Fibroblast of lung (primary cell): ENCODE measurements around the gene GAS7. TPM values are rescaled to one million over a fixed set of nuclear protein-coding genes. Genes with fewer than 3 reads are reported as not detected.

Experiments used
- DNase-seq, 2 donors: peaks; one replicate each; pipeline versions ENCODE4 v3.0.0 to v3.0.0-alpha.2; 2010; ENCODE audit warnings: low read depth in 2 of 2
- H2AFZ ChIP-seq: 2 replicates; pipeline ENCODE4 v1.5.1; 2012; ENCODE audit warnings: low read length, control low read depth, inconsistent platforms
- H3K27ac ChIP-seq: 2 replicates; pipeline ENCODE4 v1.5.1; 2011; ENCODE audit warnings: low read length, control low read depth; ENCODE audit not compliant: insufficient read depth
- H3K27me3 ChIP-seq: 2 replicates; pipeline ENCODE4 v1.5.1; 2011; ENCODE audit warnings: mild to moderate bottlenecking, low read length; ENCODE audit not compliant: control insufficient read depth, insufficient read depth
- H3K36me3 ChIP-seq: 2 replicates; pipeline ENCODE4 v1.5.1; 2011; ENCODE audit warnings: low read length; ENCODE audit not compliant: control insufficient read depth, insufficient read depth
- H3K4me1 ChIP-seq: 2 replicates; pipeline ENCODE4 v1.5.1; 2011; ENCODE audit warnings: low read length; ENCODE audit not compliant: control insufficient read depth, insufficient read depth; ENCODE audit errors: extremely low read depth
- H3K4me2 ChIP-seq: 2 replicates; pipeline ENCODE4 v1.5.1; 2011; ENCODE audit warnings: low read length, control low read depth; ENCODE audit not compliant: insufficient read depth; ENCODE audit errors: extremely low read depth
- H3K4me3 ChIP-seq, 4 experiments: fragments of 200-600 bp in 1 of 4; sonication (generic) in 1 of 4; replicated peaks in 1 of 4; 2 replicates each; pipeline ENCODE4 v1.5.1; 2011 to 2016; ENCODE audit warnings: low read length in 4 of 4, low read depth in 3 of 4, mild to moderate bottlenecking in 3 of 4, control low read depth in 2 of 4, inconsistent platforms in 1 of 4, mixed read lengths in 1 of 4; ENCODE audit not compliant: insufficient read depth in 1 of 4; ENCODE audit errors: control extremely low read depth in 1 of 4
- H3K79me2 ChIP-seq: 2 replicates; pipeline ENCODE4 v1.5.1; 2012; ENCODE audit warnings: mild to moderate bottlenecking, low read length, inconsistent platforms; ENCODE audit not compliant: control insufficient read depth, insufficient read depth
- H3K9ac ChIP-seq: 2 replicates; pipeline ENCODE4 v1.5.1; 2011; ENCODE audit warnings: mild to moderate bottlenecking, low read length, control low read depth; ENCODE audit not compliant: insufficient read depth
- H3K9me3 ChIP-seq: 2 replicates; pipeline ENCODE4 v1.5.1; 2012; ENCODE audit warnings: low read depth, low read length; ENCODE audit not compliant: control insufficient read depth, insufficient read depth
- H4K20me1 ChIP-seq: 2 replicates; pipeline ENCODE4 v1.5.1; 2011; ENCODE audit warnings: low read length; ENCODE audit not compliant: control insufficient read depth, insufficient read depth; ENCODE audit errors: extremely low read depth
- EZH2 ChIP-seq: IDR thresholded peaks from 2 replicates; pipeline ENCODE4 v1.5.1; 2012; ENCODE audit warnings: low read length, control low read depth, mild to moderate bottlenecking; ENCODE audit errors: missing control alignments
- polyA plus RNA-seq, 2 donors: library from polyadenylated mRNA; depleted of rRNA in 1 of 2; stranded (reverse) in 1 of 2; unstranded in 1 of 2; fragments of >200 nt; gene quantifications; 2 replicates each; pipeline ENCODE4 v1.2.1, GENCODE V29; 2011 to 2012; ENCODE audit warnings: missing spikeins in 1 of 2
- total RNA-seq: library from RNA; depleted of rRNA; stranded (reverse); fragments of >200 nt; gene quantifications from 2 replicates; pipeline ENCODE4 v1.2.1, GENCODE V29; 2014
- TF ChIP-seq, protein P1 (sequence below), 2 donors: IDR thresholded peaks in 1 of 2; conservative IDR thresholded peaks in 1 of 2; 1 replicate in 1 of 2; 2 replicates in 1 of 2; pipeline ENCODE4 v1.5.1; 2011 to 2012; ENCODE audit warnings: low read length in 2 of 2, control low read depth in 1 of 2, inconsistent platforms in 1 of 2, low read depth in 1 of 2, mild to moderate bottlenecking in 1 of 2

The GAS7 gene
- total and polyA plus RNA-seq, 2 donors (not counting 1 experiment from before 2014, with no cell fraction given): 0.58 to 2.6 TPM

DNA sequence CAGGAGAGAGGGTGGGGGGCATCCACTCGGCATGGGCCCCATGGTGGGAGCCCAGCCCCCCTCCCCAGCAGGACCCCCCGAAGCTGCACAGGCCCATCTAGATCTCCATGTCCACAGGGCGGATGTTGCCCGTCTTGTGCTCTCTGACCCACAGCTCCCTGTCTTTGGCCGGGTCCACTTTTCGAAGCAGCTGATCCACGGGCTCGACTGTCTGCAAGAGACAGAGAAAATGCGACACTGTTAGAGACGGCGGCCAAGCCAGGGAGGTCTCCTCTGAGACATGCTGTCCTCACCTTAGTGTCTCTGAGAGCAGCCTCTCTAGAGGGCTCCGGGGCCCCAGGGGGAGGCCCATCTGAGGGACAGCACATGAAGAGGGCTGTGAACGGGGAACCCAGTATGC lies 281.3 kb downstream of the GAS7 start:
- no peak overlapping the region for H3K27ac ChIP-seq
- H3K4me3 ChIP-seq: no peak overlapping the region
- H3K36me3 ChIP-seq: no peaks in the 10 kb centered on the region

DNA sequence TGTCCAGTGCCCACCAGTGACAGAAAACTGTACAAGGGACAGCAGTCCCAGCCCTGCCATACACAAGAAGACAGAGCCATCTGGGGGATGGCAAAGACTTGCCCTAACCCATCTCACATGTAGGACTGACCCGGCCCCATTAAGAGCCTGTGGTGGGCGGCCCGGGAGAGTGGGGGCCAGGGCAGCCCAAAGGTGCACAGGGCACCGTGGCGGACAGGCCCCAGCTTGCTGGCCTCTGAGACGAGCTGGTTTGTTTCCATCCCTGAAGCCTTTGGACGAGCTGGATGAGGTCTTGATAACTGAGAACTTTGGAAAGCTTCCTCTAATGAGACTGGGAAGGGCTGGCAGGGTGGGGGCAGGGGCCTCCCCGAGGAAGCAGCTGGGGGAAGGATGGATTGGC lies 282.3 kb downstream of the GAS7 start:
- H2AFZ ChIP-seq: no peak overlapping the region
- H3K27me3 ChIP-seq: no peaks in the 10 kb centered on the region
- DNase-seq: no peak
- no peaks in the 10 kb centered on the region for H3K36me3 ChIP-seq
- H3K4me3 ChIP-seq: no peak overlapping the region
- TF ChIP-seq EZH2: no peak
- TF ChIP-seq, protein P1, sequence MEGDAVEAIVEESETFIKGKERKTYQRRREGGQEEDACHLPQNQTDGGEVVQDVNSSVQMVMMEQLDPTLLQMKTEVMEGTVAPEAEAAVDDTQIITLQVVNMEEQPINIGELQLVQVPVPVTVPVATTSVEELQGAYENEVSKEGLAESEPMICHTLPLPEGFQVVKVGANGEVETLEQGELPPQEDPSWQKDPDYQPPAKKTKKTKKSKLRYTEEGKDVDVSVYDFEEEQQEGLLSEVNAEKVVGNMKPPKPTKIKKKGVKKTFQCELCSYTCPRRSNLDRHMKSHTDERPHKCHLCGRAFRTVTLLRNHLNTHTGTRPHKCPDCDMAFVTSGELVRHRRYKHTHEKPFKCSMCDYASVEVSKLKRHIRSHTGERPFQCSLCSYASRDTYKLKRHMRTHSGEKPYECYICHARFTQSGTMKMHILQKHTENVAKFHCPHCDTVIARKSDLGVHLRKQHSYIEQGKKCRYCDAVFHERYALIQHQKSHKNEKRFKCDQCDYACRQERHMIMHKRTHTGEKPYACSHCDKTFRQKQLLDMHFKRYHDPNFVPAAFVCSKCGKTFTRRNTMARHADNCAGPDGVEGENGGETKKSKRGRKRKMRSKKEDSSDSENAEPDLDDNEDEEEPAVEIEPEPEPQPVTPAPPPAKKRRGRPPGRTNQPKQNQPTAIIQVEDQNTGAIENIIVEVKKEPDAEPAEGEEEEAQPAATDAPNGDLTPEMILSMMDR (conservative IDR thresholded peaks at IDR 0.05 in 1 of 2, IDR thresholded peaks at IDR 0.05 in 1 of 2; ENCODE audit: low read depth in 1 of 2, low read length in 2 of 2): no peak
- H3K9ac ChIP-seq: no peak overlapping the region
- H3K4me1 ChIP-seq: no peaks in the 10 kb centered on the region
- no peaks in the 10 kb centered on the region for H3K79me2 ChIP-seq
- H3K9me3 ChIP-seq: no peaks in the 10 kb centered on the region
- no peak overlapping the region for H3K27ac ChIP-seq
- no peaks in the 10 kb centered on the region for H4K20me1 ChIP-seq
- no peak overlapping the region for H3K4me2 ChIP-seq

More for the DNA sequence above, 281.3 kb downstream of the GAS7 start:
- H3K27me3 ChIP-seq: no peaks in the 10 kb centered on the region
- no peaks in the 10 kb centered on the region for H3K4me1 ChIP-seq
- no peak overlapping the region for H2AFZ ChIP-seq
- no peaks in the 10 kb centered on the region for H3K79me2 ChIP-seq
- H3K4me2 ChIP-seq: no peak overlapping the region
- H4K20me1 ChIP-seq: no peaks in the 10 kb centered on the region
- TF ChIP-seq EZH2: no peak
- TF ChIP-seq, protein P1 (conservative IDR thresholded peaks at IDR 0.05 in 1 of 2, IDR thresholded peaks at IDR 0.05 in 1 of 2; ENCODE audit: low read depth in 1 of 2, low read length in 2 of 2): no peak
- H3K9ac ChIP-seq: no peak overlapping the region
- no peaks in the 10 kb centered on the region for H3K9me3 ChIP-seq
- no peak for DNase-seq

DNA sequence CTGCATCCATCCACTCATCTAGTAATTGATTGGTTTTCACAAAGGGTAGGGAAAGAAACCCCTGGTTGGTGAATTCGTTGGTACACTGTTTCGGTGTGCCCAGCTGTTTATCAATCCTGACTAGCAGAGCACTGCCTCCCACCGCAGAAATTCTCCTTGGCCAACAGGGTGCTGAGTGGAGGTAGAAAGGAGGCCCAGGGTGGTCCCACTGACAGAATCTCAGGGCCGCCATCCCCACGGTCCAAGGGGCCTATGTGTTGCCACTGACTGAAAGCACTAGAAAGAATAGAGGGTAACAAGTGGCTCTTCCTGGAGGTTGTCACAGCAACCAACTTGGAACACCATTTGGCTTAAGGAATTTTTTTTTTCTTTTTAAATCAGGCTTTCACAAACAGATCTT lies 284.9 kb downstream of the GAS7 start:
- no peaks in the 10 kb centered on the region for H3K9me3 ChIP-seq
- no peak for TF ChIP-seq EZH2
- TF ChIP-seq, protein P1 (conservative IDR thresholded peaks at IDR 0.05 in 1 of 2, IDR thresholded peaks at IDR 0.05 in 1 of 2; ENCODE audit: low read depth in 1 of 2, low read length in 2 of 2): no peak
- H3K9ac ChIP-seq: no peak overlapping the region
- H3K4me1 ChIP-seq: no peaks in the 10 kb centered on the region
- no peak overlapping the region for H2AFZ ChIP-seq
- H3K27me3 ChIP-seq: no peaks in the 10 kb centered on the region
- H3K27ac ChIP-seq: no peak overlapping the region
- no peaks in the 10 kb centered on the region for H3K79me2 ChIP-seq
- DNase-seq: no peak
- H4K20me1 ChIP-seq: no peaks in the 10 kb centered on the region
- H3K4me2 ChIP-seq: no peak overlapping the region
- H3K4me3 ChIP-seq: no peak overlapping the region
- no peaks in the 10 kb centered on the region for H3K36me3 ChIP-seq
